Measurements from ENCODE around the gene IGF1R. TPM values are rescaled to one million over a fixed set of nuclear protein-coding genes. Genes with fewer than 3 reads are reported as not detected.
A peak's percentile ranks its signal among the peaks of the same experiment; 100 is the strongest.

The IGF1R gene
- total RNA-seq, 1 donor from 2014 or later, result 33.3 TPM

DNA sequence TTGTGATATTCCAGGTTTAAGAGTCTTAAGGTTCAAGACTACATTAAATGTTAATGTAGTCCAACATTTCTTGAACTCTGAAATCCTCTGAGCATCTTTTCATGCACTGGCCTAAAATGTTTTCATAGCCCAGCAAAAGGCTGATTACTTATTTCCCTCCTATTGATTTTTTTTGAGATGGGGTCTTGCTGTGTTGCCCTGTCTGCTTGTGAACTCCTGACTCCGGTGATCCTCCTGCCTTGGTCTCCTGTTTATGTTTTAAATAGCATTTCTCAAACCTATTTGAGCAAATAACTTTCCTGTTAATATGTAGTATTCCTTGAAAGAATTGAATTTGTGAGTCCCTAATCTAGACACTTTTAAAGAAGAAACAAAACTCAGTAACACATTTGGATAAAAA, 133.5 kb downstream of the IGF1R start:
- DNase-seq (no peak), ATAC-seq (no peak)
- intact Hi-C loops (cut with micrococcal nuclease), result no loop called here

DNA sequence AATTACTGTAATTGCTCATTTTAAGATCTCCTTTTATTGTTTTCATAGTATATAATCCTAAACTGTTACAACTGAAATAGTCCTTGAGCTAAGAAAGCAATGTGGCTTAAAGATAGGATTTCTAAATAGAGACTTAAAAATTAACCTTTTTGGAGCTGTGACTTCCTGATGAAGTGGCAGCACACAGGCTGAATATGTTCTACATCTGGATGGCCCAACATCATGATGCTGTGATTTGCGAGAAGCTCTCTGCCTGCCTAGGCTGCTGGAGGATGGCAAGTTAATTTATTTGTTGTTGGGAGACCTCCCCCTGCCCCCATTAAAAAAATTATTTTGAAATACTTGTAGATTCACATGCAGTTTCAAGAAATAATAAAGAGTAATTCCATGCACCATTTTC, 134.5 kb downstream of the IGF1R start:
- no peak for DNase-seq
- ATAC-seq, result no peak
- intact Hi-C loops (cut with micrococcal nuclease), result no loop called here

DNA sequence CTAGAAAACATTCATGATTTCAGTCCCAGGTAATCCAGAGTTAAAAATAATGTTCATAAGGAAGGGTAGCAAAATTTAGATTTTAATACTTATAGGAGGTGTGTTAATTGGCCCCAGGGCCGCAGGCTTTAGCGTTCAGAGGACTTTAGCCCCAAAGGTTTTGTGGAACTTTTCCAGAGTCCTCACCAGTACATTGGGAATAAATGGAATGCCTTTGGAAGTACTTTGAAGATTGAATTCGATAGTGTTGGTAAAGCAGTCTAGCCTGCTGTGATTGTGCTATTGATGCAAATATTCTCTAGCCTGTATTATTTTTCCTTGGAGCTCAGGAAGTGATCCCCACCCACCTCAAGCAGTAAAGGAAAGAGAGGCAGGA, 137.1 kb downstream of the IGF1R start:
- DNase-seq (no peak), ATAC-seq (no peak)
- intact Hi-C loops (cut with micrococcal nuclease), result no loop called here

DNA sequence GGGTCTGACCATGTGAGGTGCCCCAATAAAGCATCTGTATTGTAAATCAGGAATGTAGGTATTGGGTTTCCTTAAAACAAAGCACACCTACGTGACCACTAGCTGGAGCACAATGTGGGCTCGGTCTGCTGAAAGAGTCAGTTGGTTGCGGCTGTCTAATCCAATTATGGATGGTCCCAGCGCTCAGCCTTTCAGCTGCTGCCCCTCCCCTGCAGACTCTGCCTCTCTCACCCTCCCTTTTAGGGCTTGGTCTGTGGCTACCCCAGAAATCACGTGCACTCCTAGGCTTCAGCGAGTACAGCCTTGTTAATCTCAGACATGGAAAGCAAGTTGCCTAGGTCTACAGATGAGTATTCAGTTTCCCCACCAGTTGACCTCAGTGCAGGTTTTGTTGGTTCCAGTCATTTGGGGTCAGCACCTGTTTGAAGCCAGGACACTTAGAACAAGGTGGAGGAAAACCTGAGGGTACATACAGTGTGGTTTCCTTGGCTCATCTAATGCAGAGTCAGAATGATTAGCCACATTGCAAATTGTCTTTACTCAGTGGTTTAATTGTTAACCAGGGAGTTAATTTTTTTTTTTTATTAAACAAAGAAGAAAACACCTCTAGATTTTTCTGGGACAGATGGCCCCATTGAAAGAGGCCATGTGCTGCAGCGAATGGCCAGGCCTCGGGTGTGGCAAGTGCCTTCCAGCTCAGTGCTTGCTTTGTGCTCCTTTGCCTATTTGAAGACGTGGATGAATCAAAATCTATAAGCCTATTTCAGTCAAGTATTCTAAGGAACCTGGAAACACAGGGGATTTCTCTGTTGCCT, 137.7 kb downstream of the IGF1R start:
- intact Hi-C loops (cut with micrococcal nuclease), result no loop called here
- ATAC-seq, result peak; percentile 80
- DNase-seq, result no peak

DNA sequence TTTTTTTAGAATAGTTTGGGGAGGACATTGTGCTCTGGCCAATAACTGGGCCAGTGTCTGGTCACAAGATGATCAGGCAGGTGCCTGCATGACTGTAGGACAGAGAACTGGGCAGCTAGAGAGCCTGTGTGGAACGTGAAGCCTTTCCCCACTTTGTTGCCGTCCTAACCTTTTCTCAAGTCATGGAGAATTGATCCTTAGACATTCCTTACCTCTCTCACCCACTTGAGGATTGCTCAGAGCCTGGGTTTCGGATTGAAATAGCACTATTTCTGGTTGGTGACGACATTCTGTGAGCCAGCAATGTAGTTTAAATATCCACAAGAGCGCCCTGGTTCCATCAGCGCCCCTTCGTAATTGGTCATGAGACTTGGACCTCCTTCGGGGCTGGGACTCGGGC, 138.4 kb downstream of the IGF1R start:
- ATAC-seq (peak; percentile 69), DNase-seq (no peak)
- intact Hi-C loops (cut with micrococcal nuclease), result no loop called here

DNA sequence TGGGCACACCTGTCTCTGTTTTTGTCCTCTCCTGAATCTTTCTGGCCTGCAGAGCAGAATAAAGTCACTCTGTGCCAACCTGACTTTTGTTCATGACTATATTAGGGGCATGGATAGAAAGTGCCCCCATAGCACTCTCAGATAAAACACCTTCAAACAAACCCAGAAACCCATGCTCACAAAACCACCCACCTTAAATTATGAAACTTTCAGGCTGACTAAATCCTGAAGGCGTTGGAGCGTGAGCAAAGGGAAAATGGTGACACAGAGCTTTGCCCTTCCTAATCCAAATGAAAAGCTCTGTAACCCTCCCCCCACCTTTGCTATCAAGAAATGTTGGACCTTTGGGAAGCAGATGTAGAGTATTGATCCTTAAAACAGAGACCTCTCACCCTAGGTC, 138.9 kb downstream of the IGF1R start:
- no peak for ATAC-seq
- DNase-seq, result no peak
- intact Hi-C loops (cut with micrococcal nuclease), result no loop called here

DNA sequence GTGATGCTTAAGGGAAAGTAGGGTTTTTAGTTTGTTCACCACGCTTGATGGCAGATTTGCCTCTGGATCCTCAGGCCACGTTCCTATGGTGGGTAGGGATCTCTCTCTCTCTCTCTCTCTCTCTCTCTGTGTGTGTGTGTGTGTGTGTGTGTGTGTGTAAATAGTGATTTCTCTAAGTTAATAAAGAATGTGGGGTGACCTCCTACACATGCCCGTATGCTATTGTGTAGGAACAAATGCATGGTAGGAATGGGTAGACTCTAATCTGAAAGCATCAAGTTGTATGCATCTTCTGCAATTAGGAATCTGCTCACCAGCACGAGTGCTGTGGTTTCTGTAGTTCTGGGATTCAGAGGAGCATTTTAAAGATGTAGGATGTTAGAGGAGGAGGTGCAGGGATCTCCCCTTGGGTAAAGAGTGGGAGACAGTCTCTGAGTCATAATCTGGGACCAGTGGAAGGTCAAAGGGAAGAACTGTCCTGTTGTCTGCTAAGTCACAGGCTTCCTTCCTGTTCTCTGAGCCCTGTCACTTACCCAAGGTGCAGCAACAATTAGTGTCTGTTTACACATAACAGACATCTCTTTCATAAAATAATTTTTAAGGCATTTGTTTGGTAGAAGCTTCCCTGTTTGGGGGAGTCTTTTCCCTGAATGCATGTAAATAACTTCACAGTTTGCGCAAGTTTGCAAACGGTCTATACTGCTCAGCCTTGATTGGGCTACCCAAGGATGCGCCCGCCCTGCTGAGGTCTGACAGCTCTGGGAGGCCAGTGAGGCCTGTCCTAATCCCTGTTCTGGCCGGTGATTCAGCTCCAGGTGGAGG, 139.8 kb downstream of the IGF1R start:
- intact Hi-C loops (cut with micrococcal nuclease), result no loop called here
- ATAC-seq (peak; percentile 33), DNase-seq (no peak)

DNA sequence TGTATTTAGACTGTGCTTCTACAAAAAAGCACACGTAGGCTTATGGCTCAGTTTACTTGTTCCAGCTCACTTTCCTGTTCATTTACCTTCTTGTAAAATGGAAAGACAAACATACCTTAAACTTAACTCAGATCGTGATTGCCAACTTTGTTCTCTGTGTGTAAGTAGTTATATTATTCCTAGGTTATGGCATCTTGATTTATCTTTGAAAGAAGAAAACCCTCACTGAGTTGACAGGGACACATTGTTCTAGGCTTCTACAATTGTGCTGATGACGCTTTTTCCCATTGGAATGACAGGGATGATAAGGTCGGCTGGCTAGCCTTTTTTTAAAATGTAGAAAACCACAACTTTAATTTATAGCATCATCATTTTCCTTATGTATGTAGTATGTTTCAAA, 140.7 kb downstream of the IGF1R start:
- DNase-seq (no peak), ATAC-seq (peak; percentile 30)
- intact Hi-C loops (cut with micrococcal nuclease), result no loop called here

DNA sequence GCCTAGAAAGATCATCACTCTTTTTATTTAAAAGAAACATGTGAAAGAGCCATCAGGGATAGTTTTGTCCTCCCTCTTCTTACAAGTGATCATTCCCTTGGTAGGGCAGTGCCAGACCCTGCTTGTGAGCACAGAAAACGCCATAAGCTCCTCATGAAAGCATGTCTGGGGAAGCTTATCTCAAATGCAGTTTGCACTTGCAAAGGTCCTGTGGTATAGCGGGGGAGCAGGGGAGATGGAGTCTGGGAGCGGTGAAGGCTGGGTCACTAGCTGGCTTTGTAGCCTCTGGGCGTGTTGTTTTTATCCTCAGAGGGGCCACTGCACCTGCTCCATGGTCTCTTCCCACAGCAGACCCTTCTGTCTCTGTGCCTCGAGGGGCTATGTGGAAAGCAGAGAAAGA, 141.9 kb downstream of the IGF1R start:
- intact Hi-C loops (cut with micrococcal nuclease), result no loop called here
- DNase-seq (no peak), ATAC-seq (no peak)

DNA sequence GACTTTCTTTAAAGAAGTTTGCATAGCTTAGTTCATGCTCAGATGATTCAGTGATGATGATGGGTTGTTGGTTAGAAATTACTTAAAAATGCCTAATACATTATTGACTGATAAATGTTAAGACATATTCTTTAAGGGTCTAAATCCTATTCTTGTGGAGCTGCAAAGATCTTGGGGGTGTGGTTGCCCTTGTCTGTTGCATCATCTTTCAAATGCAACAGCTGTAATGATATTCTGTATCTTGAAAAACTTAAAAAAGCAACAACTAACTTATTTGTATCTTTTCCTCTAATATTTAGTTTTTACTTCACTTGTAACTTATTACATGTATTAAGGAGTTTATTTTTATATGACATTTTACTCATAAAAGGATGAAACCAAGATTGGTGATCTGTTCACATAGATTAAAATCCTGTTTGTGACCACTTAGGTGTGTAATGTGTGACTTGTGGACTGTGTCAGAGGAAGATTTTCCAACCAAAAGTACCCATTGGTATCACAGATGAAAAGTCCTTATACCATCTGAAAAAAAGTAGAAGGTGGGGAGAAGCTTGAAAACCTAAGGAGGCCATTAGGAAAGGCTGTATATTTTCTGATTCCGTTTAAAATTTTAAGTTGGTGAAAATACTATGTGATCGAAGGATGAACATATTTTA, 142.8 kb downstream of the IGF1R start:
- intact Hi-C loops (cut with micrococcal nuclease), result no loop called here
- DNase-seq, result no peak
- ATAC-seq, result no peak

DNA sequence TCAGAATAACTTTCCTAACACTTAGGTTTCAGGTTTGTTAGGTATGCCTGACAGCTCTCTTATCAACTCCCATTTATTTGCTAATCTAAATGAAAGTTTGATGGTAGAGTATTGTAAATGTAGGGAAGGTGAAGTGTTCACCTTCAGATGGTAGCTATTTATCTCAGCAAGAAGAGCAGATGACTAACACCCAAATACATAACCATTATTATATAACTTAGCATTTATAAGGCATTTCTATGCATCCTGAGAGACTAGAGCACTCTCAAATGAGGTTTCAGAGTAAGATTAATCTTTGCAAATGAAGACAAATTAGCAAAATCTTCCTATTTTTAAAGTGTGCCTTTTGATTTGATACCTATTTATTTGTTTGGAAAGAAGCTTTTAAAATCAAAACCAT, 143.8 kb downstream of the IGF1R start:
- intact Hi-C loops (cut with micrococcal nuclease), result no loop called here
- ATAC-seq (no peak), DNase-seq (no peak)

DNA sequence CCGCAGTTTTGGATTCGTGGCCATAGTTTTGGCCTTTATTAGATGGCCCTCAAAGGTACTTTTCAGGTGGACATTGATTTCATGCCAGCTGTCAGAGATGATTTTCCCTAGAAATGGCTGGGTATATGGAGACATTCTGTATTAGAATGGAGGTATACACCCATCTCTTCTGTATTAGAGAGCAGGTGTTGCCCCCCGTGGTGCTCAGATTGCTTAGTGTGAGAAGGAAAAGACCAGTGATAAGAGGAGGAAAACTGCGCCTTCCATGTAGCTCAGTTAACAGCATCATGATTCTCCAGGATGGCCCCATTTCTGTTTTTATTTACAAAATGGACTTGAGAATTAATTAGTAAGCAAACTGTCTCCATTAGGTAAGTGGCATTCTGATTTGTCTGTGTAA, 145.9 kb downstream of the IGF1R start:
- intact Hi-C loops (cut with micrococcal nuclease), result no loop called here
- no peak for ATAC-seq
- DNase-seq, result no peak

DNA sequence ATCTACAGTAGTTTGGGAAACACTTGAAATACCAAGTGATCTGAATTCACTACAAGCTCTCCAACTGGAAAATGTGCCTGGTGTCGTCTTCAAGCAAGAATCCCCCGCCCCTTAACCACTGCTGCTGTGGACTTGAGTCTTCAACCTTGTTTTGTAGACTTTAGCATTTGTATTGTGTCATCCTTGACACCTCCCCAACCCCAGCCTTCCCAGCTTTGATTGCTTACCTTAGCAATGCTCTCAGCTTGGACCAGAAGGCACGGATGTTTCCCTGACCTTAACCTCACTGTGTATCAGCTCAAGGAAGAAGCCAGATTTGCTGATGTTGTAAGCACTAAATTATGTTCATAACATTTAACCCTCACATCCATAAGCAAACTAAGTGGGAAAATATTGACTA, 146.4 kb downstream of the IGF1R start:
- ATAC-seq, result no peak
- intact Hi-C loops (cut with micrococcal nuclease), result no loop called here
- DNase-seq, result no peak

DNA sequence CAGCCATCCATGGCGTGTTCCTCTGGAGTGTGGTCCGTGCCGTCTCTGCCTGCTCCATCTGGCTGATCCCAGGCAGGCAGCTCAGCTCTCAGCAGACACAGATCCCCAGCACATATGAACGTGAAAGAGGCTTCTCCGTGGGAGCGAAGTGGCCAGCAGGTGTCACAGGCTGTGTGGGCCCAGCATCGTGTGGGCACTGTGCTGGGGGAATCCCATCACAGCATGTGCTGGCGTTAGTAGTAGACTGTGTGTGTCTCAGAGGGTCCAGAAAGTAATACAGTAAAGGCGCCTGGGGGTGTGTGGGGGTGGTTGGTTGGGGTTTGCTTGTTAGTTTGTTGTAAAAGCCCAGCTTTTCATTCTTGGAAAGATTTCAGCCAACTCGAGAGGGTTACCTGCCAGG, 147.6 kb downstream of the IGF1R start:
- intact Hi-C loops (cut with micrococcal nuclease), result no loop called here
- ATAC-seq, result no peak
- DNase-seq, result no peak

DNA sequence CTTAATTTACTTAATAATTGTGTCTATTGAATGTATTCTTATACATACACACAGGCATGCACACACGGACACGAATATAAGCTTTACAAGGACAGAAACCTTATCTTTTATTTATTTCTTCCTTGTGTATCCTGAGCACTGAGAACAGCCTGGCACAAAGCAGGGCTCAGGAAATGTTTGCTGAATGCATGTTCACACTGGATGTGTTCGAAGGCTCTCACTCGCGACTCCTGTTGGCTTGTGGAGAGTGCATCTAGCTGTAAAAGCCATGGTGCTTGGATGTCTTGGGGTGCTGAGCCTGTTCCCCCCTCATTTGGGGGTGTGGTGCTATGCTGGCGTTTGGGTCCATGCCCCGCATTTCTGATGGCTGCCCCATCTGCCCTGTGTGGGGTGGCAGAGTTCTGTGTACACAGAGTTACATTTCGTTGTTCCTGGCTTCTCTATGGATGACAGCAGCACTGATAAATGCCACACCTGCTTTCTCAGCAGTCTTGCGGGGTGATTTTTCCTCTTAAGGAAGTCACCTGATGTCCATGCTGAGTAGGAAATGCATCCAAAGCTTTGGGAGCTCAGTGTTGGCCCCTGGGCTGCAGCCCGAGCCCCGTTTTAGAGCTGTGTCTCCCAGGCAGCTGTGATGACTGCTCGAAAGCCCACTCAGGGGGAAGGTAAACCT, 148.5 kb downstream of the IGF1R start:
- intact Hi-C loops (cut with micrococcal nuclease), result no loop called here
- ATAC-seq, result no peak
- no peak for DNase-seq

DNA sequence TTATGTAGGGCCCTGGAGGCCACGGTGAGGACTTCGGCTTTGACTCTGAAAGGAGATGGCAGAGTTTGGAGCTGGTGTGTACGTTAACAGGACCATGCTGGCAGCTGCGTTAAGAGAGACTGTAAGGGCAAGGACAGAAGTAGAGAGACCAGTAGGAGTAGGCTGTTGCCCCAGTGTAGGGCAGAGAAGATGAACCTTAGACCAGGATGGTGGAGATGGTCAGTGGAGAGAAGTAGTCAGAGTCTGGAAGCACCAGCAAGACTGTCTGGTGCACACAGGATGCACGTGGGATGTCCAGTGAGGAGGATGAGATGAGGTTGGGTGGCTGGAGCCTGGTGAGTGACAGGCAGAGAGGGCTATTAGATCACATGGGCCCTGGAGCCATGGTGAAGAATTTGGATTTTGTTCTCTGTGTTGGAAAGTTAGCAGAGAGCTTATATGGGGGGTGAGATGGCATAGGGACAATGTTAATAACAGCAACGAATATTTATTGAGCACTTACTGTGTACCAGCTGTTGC, 150.1 kb downstream of the IGF1R start:
- intact Hi-C loops (cut with micrococcal nuclease), result no loop called here
- ATAC-seq (no peak), DNase-seq (no peak)

DNA sequence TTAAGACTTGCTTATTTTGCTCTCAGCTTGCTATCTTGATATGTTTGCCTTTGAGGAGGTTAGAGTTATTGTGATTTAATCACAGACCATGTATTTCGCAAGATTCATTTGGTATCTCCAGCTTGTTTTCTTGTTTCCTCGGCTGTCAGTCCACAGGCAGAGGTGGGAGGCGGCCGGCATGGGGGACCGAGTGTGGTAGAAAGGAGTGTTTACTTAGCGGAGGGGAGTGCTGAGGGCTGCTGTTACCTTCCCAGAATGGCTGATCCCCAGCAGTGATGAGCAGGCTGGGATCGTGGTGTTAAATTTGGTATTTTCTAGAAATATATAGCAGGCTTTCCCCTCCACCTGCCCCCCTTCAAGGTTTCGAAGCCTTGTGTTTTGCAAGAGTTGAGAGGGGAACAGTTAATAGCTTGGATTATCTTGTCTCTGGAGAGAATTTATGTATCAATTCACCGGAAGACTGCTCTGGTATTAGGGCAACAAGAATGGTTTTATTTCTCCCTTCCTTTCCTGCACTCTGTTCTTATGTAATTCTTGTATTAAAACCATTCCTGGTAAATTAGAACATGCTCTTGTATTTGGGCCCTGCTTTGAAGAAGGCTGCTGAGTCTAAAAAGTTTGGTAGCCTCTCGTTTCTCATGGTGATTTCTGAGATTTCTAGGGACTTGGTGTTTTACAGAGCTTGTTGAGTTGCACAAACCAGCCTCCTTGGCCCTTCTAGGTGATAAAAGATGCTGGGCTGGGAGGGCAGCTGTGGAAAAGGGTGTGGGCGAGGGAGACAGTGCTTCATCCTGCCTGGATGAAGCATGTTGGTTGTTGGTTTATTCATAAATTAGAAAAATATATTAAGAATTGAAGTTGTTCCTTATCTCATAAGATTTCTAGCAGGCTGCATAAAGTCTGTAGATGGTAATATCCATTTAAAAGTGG, 151.4 kb downstream of the IGF1R start:
- ATAC-seq (peak; percentile 29), DNase-seq (no peak)
- intact Hi-C loops (cut with micrococcal nuclease), result no loop called here

DNA sequence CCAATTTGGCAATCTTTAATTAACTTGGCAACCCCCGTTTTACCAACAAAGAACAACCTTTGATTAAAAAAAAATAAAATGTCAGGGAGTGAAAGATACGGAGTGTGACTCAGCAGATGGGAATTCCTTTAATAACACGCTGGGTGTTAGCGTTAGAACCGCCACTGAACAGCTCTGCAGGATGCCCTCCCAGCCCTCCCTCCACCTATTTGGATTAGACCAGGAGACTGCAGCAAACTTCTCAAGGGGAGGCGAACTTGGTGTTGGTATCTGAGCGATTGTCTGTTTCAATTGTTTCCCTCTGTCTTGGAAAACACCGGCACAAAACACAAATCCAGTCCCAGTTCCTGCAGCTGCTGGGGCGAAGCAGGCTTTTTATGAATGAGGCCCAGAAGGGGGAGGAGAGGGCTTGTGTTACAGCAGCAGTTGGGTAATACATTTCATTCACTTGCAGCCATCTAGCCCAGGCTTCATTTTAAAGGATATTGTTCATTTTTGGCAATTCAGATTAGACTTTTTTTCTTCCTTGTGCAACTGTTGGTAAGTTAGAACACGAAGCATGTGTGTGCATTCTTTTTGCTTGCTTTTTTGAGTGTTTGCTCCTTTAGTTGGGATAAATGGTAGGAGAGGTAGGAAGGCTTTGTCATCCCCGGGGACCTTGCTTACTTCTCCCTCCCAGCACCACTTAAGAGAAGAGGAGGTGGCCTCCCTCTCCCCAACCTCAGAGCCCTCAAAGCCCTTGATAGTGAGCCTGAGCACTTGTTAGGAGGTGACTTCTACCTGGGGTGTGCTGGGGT, 152.3 kb downstream of the IGF1R start:
- intact Hi-C loops (cut with micrococcal nuclease), result no loop called here
- ATAC-seq (peak; percentile 84), DNase-seq (peak; percentile 44)

Data from left ventricle myocardium superior (tissue), 1 donor.